GM21825 (cell line): ENCODE results near the gene HHIP.

Experiments used
- ATAC-seq: cut with Tn5 transposase; IDR thresholded peaks from one replicate; pipeline ENCODE4 v1.9.1; 2021; ENCODE audit warnings: mild to moderate bottlenecking, moderate library complexity; ENCODE audit not compliant: unreplicated experiment

HHIP gene

GRCh38 chr4:144653781-144654545 is 8.0 kb downstream of the HHIP start:
- ATAC-seq: no peak

GRCh38 chr4:144655491-144655890 is 9.5 kb downstream of the HHIP start:
- ATAC-seq: no peak

- ATAC-seq: no peak
Observed at GRCh38 chr4:144656850-144657249, 10.9 kb downstream of the HHIP start.

- no peak for ATAC-seq
Observed at GRCh38 chr4:144658015-144658567, 12.1 kb downstream of the HHIP start.

- no peak for ATAC-seq
Observed at GRCh38 chr4:144658903-144659302, 12.9 kb downstream of the HHIP start.

GRCh38 chr4:144659447-144659846 is 13.5 kb downstream of the HHIP start:
- ATAC-seq: no peak

GRCh38 chr4:144663834-144664475 is 18.0 kb downstream of the HHIP start:
- no peak for ATAC-seq

GRCh38 chr4:144666539-144667175 is 20.7 kb downstream of the HHIP start:
- ATAC-seq: no peak

- ATAC-seq: no peak
Observed at GRCh38 chr4:144667500-144667899, 21.5 kb downstream of the HHIP start.

- no peak for ATAC-seq
Observed at GRCh38 chr4:144670776-144671175, 24.8 kb downstream of the HHIP start.

- no peak for ATAC-seq
Observed at GRCh38 chr4:144674711-144675110, 28.8 kb downstream of the HHIP start.

GRCh38 chr4:144681806-144682205 is 35.9 kb downstream of the HHIP start:
- ATAC-seq: no peak

- no peak for ATAC-seq
Observed at GRCh38 chr4:144683516-144683915, 37.6 kb downstream of the HHIP start.

- no peak for ATAC-seq
Observed at GRCh38 chr4:144685911-144686310, 40.0 kb downstream of the HHIP start.

GRCh38 chr4:144686921-144687320 is 41.0 kb downstream of the HHIP start:
- no peak for ATAC-seq

- ATAC-seq: no peak
Observed at GRCh38 chr4:144687466-144687865, 41.5 kb downstream of the HHIP start.

- no peak for ATAC-seq
Observed at GRCh38 chr4:144688035-144688569, 42.1 kb downstream of the HHIP start.

GRCh38 chr4:144689125-144689524 is 43.2 kb downstream of the HHIP start:
- no peak for ATAC-seq

- no peak for ATAC-seq
Observed at GRCh38 chr4:144695721-144696120, 49.8 kb downstream of the HHIP start.

- ATAC-seq: no peak
Observed at GRCh38 chr4:144696376-144696775, 50.4 kb downstream of the HHIP start.

- no peak for ATAC-seq
Observed at GRCh38 chr4:144699565-144699964, 53.6 kb downstream of the HHIP start.
